Natural killer cell (primary cell): Measurements from ENCODE around the gene TRHDE. TPM values are rescaled to one million over a fixed set of nuclear protein-coding genes. Genes with fewer than 3 reads are reported as not detected.
A peak's percentile ranks its signal among the peaks of the same experiment; 100 is the strongest.

Experiments used
- ATAC-seq, 3 donors: fragments of 150-1000 bp in 2 of 3; fragments of 200-7000 bp in 1 of 3; cut with Tn5 transposase; 1 replicate in 1 of 3; 2 replicates in 2 of 3; pipeline ENCODE4 v1.10.0; 2021; ENCODE audit warnings: mild to moderate bottlenecking in 2 of 3, moderate library complexity in 2 of 3
- DNase-seq, 2 donors: peaks; one replicate each; pipeline versions ENCODE4 v3.0.0 to v3.0.0-alpha.2; 2013 to 2021; ENCODE audit warnings: mixed read lengths in 1 of 2
- H3K27ac ChIP-seq: one replicate; pipeline ENCODE4 v1.5.1; 2013; ENCODE audit warnings: mild to moderate bottlenecking, low read length
- H3K27me3 ChIP-seq: one replicate; pipeline ENCODE4 v1.6.1; 2013; ENCODE audit warnings: low read length; ENCODE audit not compliant: control insufficient read depth, insufficient read depth
- H3K36me3 ChIP-seq: one replicate; pipeline ENCODE4 v1.6.1; 2013; ENCODE audit warnings: low read length; ENCODE audit not compliant: control insufficient read depth, insufficient read depth
- H3K4me1 ChIP-seq: one replicate; pipeline ENCODE4 v1.6.1; 2013; ENCODE audit warnings: low read length; ENCODE audit not compliant: control insufficient read depth, insufficient read depth
- H3K4me3 ChIP-seq: one replicate; pipeline ENCODE4 v1.5.1; 2013; ENCODE audit warnings: low read length
- H3K9me3 ChIP-seq: one replicate; pipeline ENCODE4 v1.6.1; 2013; ENCODE audit warnings: low read length; ENCODE audit not compliant: control insufficient read depth, insufficient read depth
- H3K27ac Mint-ChIP-seq, 2 donors: one replicate each; pipeline ENCODE4 v1.8.0; 2022; ENCODE audit warnings: mild to moderate bottlenecking in 2 of 2, mixed read lengths in 2 of 2, moderate library complexity in 1 of 2
- H3K27me3 Mint-ChIP-seq, 2 donors: one replicate each; pipeline ENCODE4 v1.8.0; 2022; ENCODE audit warnings: low read depth in 2 of 2, mixed read lengths in 2 of 2
- H3K36me3 Mint-ChIP-seq: one replicate; pipeline ENCODE4 v1.8.0; 2022; ENCODE audit warnings: mixed read lengths
- H3K4me1 Mint-ChIP-seq, 2 donors: one replicate each; pipeline ENCODE4 v1.8.0; 2022; ENCODE audit warnings: mixed read lengths in 2 of 2
- H3K4me3 Mint-ChIP-seq: one replicate; pipeline ENCODE4 v1.8.0; 2022; ENCODE audit warnings: mild to moderate bottlenecking, moderate library complexity, mixed read lengths
- H3K9me3 Mint-ChIP-seq, 2 donors: one replicate each; pipeline ENCODE4 v1.8.0; 2022; ENCODE audit warnings: mixed read lengths in 2 of 2
- CTCF ChIP-seq: fragments of 200-600 bp; IDR thresholded peaks from one replicate; pipeline ENCODE4 v1.8.0; 2022; ENCODE audit warnings: antibody characterized with exemption
- WGBS: methylation state at CpG from one replicate; pipeline ENCODE4 v1.1.7; 2013; ENCODE audit warnings: missing lambda C conversion rate; ENCODE audit not compliant: insufficient coverage; 5-methylcytosine and 5-hydroxymethylcytosine counted together
- intact Hi-C: fragments of 100-400 bp; cut with micrococcal nuclease; formaldehyde crosslinking; loops from one replicate; pipeline ENCODE4 v1.14.2; 2022
- total RNA-seq, 4 donors: library from RNA; stranded (reverse); fragments of 120-200 nt in 1 of 4; gene quantifications; one replicate each; pipeline versions ENCODE4 v1.2.3 to v1.2.4, GENCODE V29; 2013 to 2022

TRHDE gene
- total RNA-seq, 3 donors from 2014 or later (not counting 1 experiment from before 2014, with no cell fraction given): 0.33 TPM; not detected in 2

- Mint-ChIP-seq H3K27me3 (peaks cover 22 to 34% of the 10 kb centered on the region in 2 donors), H3K36me3 (no peaks in the 10 kb centered on the region), H3K4me1 (no peaks in the 10 kb centered on the region), H3K9me3 (no peaks in the 10 kb centered on the region), H3K4me3 (no peak overlapping the region), H3K27ac (no peak overlapping the region)
- intact Hi-C loops: no loop called here
- no peak for ATAC-seq
- WGBS: 55% methylated on average over 1 of the region's 1 CpG
- no peaks in the 10 kb centered on the region for H3K9me3 ChIP-seq
- TF ChIP-seq CTCF: no peak
- H3K27me3 ChIP-seq: peaks cover 23% of the 10 kb centered on the region
- H3K4me3 ChIP-seq: no peak overlapping the region
- peaks cover 12% of the 10 kb centered on the region for H3K4me1 ChIP-seq
- H3K36me3 ChIP-seq: no peaks in the 10 kb centered on the region
- no peak for DNase-seq
- H3K27ac ChIP-seq: no peak overlapping the region
These were observed 2.7 kb upstream of the TRHDE start for GRCh38 chr12:72269491-72269890.

DNA sequence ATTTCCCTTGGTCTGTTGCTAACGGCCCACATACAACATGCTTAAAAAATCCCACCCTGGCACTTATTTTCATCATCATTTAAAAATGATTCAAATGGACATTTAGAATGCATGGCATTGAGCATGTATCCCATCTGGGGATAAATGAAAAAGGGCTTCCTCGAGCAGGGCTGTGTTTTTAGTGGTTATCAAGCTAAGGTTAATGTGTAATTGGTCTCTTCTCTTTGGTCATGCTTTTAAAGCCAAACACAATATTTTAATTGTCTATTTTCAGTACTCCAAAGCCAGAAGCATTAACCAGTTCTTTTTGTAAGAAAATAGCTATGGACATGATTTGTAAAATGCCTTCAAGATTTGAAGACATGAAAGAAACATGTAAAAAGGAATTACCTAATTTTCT lies 1.9 kb upstream of the TRHDE start:
- Mint-ChIP-seq H3K9me3 (no peaks in the 10 kb centered on the region), H3K27me3 (peaks cover 25 to 41% of the 10 kb centered on the region in 2 donors), H3K27ac (no peak overlapping the region), H3K4me1 (no peaks in the 10 kb centered on the region), H3K36me3 (no peaks in the 10 kb centered on the region), H3K4me3 (no peak overlapping the region)
- H3K36me3 ChIP-seq: no peaks in the 10 kb centered on the region
- intact Hi-C loops: no loop called here
- H3K9me3 ChIP-seq: no peaks in the 10 kb centered on the region
- DNase-seq (no peak), ATAC-seq (no peak)
- no peak overlapping the region for H3K27ac ChIP-seq
- WGBS: 59% methylated on average over 2 of the region's 2 CpGs
- no peak for TF ChIP-seq CTCF
- peaks cover 23% of the 10 kb centered on the region for H3K27me3 ChIP-seq
- peaks cover 12% of the 10 kb centered on the region for H3K4me1 ChIP-seq
- H3K4me3 ChIP-seq: no peak overlapping the region

DNA sequence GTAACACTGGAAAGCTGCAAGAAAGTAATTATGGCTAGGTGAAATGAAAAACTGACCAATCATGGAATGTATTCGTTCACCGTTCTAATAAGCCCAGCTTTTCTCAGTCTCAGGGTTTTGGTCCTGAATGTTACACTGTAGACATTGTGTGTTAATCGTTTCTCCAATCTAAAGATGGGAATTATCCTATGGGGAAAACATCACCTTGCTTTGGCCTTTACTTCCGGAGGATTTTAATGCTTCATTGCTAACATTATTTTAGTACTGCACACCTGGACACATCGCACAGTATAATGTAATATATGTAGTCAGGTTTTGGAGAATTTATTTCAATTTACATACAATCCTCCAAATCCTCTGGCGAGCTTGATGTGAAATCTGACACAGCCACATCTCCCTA lies 1.2 kb upstream of the TRHDE start:
- no peaks in the 10 kb centered on the region for H3K4me1 Mint-ChIP-seq
- H3K4me1 ChIP-seq: peaks cover 12% of the 10 kb centered on the region
- H3K4me3 ChIP-seq: no peak overlapping the region
- no peaks in the 10 kb centered on the region for H3K9me3 Mint-ChIP-seq
- no peak overlapping the region for H3K4me3 Mint-ChIP-seq
- H3K27me3 Mint-ChIP-seq: peaks cover 25 to 41% of the 10 kb centered on the region in 2 donors
- no peak overlapping the region for H3K27ac Mint-ChIP-seq
- ATAC-seq (no peak), DNase-seq (no peak)
- WGBS: 42% methylated on average over 4 of the region's 6 CpGs
- TF ChIP-seq CTCF: no peak
- H3K27me3 ChIP-seq: peaks cover 23% of the 10 kb centered on the region
- no peak overlapping the region for H3K27ac ChIP-seq
- intact Hi-C loops: no loop called here
- no peaks in the 10 kb centered on the region for H3K9me3 ChIP-seq
- no peaks in the 10 kb centered on the region for H3K36me3 Mint-ChIP-seq
- no peaks in the 10 kb centered on the region for H3K36me3 ChIP-seq

DNA sequence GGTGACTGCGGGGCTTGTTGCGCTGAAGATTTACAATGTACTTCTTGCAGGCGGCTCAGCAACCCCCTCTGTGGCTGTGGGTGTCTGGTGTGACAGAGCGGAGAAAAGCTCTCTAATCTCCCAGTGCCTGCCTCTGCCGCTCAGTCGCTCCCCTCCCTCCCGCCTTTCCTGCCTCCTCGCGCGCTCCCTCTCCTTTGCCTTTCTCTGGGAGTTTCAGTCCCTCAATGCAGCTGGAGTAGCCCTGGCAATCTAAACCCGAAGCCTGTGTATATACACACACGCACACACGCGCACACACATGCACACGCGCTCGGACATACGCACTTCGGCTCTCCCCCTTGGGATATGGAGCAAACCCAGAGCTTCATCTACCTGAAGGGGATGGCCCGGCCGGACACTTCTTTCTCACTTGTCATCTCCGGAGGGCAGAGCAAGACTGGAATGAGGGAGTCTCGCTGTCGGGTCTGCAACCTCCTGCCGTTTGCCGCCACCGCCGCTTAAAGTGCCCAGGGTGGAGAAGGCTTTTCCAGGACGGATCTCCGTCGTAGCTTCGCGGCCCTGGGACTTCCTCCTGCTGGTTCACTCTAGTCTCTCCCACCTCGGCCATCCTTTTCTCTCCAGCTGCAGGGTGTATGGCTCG lies 599 bp upstream of the TRHDE start:
- ATAC-seq (no peak), DNase-seq (no peak)
- intact Hi-C loops: no loop called here
- H3K4me3 ChIP-seq: no peak overlapping the region
- Mint-ChIP-seq H3K9me3 (no peaks in the 10 kb centered on the region), H3K27ac (no peak overlapping the region), H3K27me3 (peaks cover 25 to 41% of the 10 kb centered on the region in 2 donors), H3K36me3 (no peaks in the 10 kb centered on the region), H3K4me1 (no peaks in the 10 kb centered on the region), H3K4me3 (peak overlapping the region; percentile 35)
- H3K27ac ChIP-seq: no peak overlapping the region
- peaks cover 12% of the 10 kb centered on the region for H3K4me1 ChIP-seq
- peaks cover 23% of the 10 kb centered on the region for H3K27me3 ChIP-seq
- 1% methylated on average over 35 of the region's 35 CpGs for WGBS
- H3K36me3 ChIP-seq: no peaks in the 10 kb centered on the region
- no peaks in the 10 kb centered on the region for H3K9me3 ChIP-seq
- no peak for TF ChIP-seq CTCF
